VCaP (cell line): Measurements from ENCODE around the gene VWF.

Experiments
- H3K27ac ChIP-seq: fragments of 450-650 bp; 2 replicates; pipeline ENCODE4 v1.5.1; 2017
- TF ChIP-seq, protein P1 (sequence below): fragments of 450-650 bp; conservative IDR thresholded peaks from 2 replicates; pipeline ENCODE4 v1.5.1; 2017; ENCODE audit warnings: mild to moderate bottlenecking, moderate library complexity

The VWF gene

DNA sequence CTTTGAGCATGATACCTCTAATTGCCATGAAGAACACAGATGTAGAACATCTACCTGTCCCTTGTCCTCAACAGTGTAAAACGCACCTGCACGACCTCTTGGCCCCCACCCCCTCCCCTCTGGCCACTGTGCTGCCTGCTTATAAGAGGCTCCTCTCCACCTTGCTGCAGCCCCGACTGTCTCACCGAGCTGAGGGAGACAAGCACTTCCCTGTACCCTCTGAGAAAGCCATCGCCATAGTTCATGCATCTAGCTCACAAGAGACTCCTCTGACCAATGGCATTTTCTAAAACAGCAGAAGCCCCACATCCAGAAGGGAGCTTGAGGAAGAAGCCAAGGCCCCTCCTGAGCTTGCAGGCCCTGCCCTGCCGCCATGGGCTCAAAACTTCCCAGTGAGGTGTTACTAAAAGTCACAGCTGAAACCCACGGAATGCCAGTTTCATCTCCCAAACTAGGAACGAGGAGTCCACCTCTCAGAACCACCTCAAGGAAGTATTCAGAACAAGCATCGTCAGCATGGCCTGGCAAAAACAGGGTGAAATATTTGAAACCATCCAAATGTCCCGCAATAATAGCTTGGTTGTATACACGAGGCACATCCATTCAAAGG is 157.9 kb downstream of the VWF start:
- TF ChIP-seq, protein P1, sequence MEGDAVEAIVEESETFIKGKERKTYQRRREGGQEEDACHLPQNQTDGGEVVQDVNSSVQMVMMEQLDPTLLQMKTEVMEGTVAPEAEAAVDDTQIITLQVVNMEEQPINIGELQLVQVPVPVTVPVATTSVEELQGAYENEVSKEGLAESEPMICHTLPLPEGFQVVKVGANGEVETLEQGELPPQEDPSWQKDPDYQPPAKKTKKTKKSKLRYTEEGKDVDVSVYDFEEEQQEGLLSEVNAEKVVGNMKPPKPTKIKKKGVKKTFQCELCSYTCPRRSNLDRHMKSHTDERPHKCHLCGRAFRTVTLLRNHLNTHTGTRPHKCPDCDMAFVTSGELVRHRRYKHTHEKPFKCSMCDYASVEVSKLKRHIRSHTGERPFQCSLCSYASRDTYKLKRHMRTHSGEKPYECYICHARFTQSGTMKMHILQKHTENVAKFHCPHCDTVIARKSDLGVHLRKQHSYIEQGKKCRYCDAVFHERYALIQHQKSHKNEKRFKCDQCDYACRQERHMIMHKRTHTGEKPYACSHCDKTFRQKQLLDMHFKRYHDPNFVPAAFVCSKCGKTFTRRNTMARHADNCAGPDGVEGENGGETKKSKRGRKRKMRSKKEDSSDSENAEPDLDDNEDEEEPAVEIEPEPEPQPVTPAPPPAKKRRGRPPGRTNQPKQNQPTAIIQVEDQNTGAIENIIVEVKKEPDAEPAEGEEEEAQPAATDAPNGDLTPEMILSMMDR, result no peak
- H3K27ac ChIP-seq, result no peak overlapping the region

- no peak overlapping the region for H3K27ac ChIP-seq
- TF ChIP-seq, protein P1, result peak; percentile 97
Measured at GRCh38 chr12:5965950-5966383, 158.5 kb downstream of the VWF start.

DNA sequence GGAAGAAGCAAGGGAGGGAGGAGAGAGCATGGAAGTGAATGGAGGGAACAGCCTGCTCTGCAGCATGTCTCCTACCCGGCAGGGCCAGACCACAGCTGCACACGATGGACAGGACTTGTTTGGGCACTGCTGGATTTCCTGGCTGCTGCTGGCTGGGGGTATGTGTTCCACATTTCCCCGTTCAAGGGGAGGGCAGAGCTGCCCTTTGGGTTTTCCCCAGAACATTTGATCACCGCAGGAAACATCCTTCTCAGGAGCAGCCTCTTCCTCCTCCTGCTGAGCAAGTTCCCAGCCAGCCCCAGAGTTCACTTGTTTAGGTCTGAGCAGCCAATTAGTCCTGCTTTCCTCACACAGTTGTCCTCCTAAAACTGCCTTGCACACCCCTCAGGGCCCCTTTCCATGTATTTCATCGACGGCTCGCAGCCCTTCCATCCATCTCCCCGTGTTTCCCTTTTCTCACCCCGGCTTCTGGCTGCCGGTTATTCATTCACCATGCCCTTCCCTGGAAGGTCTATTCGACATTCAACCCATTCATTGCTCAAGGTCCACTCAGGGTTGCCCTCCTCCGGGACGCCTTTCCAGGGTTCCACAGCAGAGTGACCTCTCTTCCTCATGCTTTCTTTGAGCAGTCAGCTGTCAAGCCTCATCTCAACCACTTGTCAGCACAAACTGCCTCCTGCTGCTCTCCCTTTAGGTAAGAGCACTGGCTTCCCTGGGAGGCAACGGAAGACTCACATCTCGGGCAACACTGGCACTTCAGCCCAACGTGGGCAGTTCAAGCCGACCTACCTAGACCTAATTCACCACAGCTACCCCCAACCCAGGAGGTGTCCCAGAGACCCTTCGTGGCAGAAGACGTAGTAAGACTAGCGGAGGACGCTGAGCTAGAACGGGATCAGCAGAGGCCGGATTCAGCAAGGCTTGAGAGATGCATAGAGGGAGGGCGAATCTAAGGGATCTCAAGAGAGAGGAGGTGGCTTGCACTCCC is 159.3 kb downstream of the VWF start:
- TF ChIP-seq, protein P1, result no peak
- no peak overlapping the region for H3K27ac ChIP-seq

GRCh38 chr12:5963515-5963914 is 161.0 kb downstream of the VWF start:
- TF ChIP-seq, protein P1, result no peak
- no peak overlapping the region for H3K27ac ChIP-seq

GRCh38 chr12:5960783-5961182 is 163.7 kb downstream of the VWF start:
- TF ChIP-seq, protein P1, result no peak
- H3K27ac ChIP-seq, result no peak overlapping the region

DNA sequence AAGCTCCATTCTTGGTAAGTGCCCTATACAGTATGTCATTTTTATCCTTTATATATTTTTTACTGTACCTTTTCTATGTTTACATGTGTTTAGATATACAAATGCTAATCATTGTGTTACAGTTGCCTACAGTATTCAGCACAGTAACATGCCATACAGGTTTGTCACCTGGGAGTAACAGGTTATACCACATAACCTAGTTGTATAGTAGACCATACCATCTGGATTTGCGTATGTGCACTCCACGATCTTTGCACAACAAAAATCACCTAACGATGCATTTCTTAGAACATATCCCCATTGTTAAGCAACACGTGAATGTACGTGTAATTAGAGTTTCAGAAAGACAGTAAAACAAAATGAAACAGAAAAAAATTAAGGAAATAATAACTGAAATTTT is 167.5 kb downstream of the VWF start:
- no peak overlapping the region for H3K27ac ChIP-seq
- TF ChIP-seq, protein P1, result no peak

DNA sequence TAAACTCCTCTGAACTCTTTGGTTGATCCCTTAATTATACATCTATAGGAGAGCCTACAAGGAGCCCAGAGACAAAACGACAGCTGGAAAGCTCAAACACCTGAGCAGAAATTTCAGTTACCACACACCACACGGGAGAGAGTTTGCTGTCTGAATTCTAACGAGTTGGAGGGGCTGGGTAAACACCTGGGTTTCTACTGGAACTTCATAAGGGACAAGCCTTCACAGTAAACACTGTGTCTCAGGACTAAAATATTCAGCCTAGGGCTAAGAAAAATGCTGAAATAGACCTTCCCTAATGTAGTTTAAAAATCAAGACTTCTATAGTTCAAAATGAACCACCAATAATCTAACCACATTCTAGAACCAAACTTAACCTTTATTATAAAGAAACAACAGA is 169.8 kb downstream of the VWF start:
- TF ChIP-seq, protein P1, result no peak

More for the DNA sequence above, 169.8 kb downstream of the VWF start:
- H3K27ac ChIP-seq, result no peak overlapping the region
